NB4 (cell line): ENCODE data around the gene TBC1D9.

Experiments used
- POLR2A ChIP-seq: IDR thresholded peaks from 2 replicates; pipeline ENCODE4 v1.6.1; 2011; ENCODE audit warnings: mild to moderate bottlenecking; ENCODE audit not compliant: insufficient read length; ENCODE audit errors: extremely low read depth
- TF ChIP-seq, protein P1 (sequence below): IDR thresholded peaks from one replicate; pipeline ENCODE4 v1.5.1; 2012; ENCODE audit warnings: low read depth, low read length
- TF ChIP-seq, protein P2 (sequence below): IDR thresholded peaks from 2 replicates; pipeline ENCODE4 v1.6.1; 2011; ENCODE audit warnings: low read depth, low read length

DNA sequence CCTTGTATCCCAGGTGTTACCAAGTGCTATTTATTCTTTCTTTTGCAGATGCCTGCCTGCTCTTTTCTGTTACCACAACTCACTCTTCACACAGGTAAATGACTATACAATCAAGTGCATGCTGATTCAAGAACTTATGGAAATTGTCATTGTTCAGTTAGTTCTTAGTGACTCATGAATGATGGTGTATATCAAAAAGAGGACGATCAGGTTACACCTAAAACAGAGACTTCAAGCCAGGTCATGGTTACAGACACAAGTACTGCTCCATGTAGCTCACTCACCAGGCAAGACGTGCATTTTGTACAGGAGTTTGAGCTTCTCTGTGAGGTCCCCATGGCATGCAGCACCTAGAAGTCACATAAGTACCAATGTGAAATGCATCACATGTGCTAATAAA is 128.2 kb downstream of the TBC1D9 start:
- no peak for TF ChIP-seq POLR2A
- TF ChIP-seq, protein P1, sequence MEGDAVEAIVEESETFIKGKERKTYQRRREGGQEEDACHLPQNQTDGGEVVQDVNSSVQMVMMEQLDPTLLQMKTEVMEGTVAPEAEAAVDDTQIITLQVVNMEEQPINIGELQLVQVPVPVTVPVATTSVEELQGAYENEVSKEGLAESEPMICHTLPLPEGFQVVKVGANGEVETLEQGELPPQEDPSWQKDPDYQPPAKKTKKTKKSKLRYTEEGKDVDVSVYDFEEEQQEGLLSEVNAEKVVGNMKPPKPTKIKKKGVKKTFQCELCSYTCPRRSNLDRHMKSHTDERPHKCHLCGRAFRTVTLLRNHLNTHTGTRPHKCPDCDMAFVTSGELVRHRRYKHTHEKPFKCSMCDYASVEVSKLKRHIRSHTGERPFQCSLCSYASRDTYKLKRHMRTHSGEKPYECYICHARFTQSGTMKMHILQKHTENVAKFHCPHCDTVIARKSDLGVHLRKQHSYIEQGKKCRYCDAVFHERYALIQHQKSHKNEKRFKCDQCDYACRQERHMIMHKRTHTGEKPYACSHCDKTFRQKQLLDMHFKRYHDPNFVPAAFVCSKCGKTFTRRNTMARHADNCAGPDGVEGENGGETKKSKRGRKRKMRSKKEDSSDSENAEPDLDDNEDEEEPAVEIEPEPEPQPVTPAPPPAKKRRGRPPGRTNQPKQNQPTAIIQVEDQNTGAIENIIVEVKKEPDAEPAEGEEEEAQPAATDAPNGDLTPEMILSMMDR, result no peak
- TF ChIP-seq, protein P2, sequence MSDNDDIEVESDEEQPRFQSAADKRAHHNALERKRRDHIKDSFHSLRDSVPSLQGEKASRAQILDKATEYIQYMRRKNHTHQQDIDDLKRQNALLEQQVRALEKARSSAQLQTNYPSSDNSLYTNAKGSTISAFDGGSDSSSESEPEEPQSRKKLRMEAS, result no peak
